HEK293 (cell line): Measurements from ENCODE around the gene SLC25A42.

ENCODE experiments used
- ZNF777 ChIP-seq: fragments of 450-650 bp; formaldehyde crosslinking; IDR thresholded peaks from 2 replicates; pipeline ENCODE4 v1.5.1; 2017; ENCODE audit warnings: missing biosample characterization, missing genetic modification characterization, borderline replicate concordance
- TF ChIP-seq, protein P1 (sequence below): fragments of 450-650 bp; formaldehyde crosslinking; IDR thresholded peaks from 2 replicates; pipeline ENCODE4 v1.5.1; 2016; ENCODE audit warnings: missing biosample characterization, missing genetic modification characterization

GRCh38 chr19:19076476-19076875 lies 12.7 kb downstream of the SLC25A42 start:
- TF ChIP-seq, protein P1, sequence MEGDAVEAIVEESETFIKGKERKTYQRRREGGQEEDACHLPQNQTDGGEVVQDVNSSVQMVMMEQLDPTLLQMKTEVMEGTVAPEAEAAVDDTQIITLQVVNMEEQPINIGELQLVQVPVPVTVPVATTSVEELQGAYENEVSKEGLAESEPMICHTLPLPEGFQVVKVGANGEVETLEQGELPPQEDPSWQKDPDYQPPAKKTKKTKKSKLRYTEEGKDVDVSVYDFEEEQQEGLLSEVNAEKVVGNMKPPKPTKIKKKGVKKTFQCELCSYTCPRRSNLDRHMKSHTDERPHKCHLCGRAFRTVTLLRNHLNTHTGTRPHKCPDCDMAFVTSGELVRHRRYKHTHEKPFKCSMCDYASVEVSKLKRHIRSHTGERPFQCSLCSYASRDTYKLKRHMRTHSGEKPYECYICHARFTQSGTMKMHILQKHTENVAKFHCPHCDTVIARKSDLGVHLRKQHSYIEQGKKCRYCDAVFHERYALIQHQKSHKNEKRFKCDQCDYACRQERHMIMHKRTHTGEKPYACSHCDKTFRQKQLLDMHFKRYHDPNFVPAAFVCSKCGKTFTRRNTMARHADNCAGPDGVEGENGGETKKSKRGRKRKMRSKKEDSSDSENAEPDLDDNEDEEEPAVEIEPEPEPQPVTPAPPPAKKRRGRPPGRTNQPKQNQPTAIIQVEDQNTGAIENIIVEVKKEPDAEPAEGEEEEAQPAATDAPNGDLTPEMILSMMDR (tag by site-specific recombination) = no peak
- TF ChIP-seq ZNF777 (tag by site-specific recombination) = no peak
